NCI-H187 treated with DMSO at 0.1 percent for 48 hours (cell line): ENCODE measurements around the gene TUBA3E.
"Not testable (repeated sequence)": the region's sequence is repeated elsewhere in the genome, so short reads cannot be mapped to it uniquely, and the experiment has no call there.

ENCODE experiments used
- DNase-seq: peaks from one replicate; lab custom pipeline; 2025; lab: John Stamatoyannopoulos, UW

Gene TUBA3E

GRCh38 chr2:130162486-130162885, 35.8 kb downstream of the TUBA3E start:
- not testable (repeated sequence) for DNase-seq

- DNase-seq = not testable (repeated sequence)
Measured at GRCh38 chr2:130160838-130161705, 37.2 kb downstream of the TUBA3E start.

GRCh38 chr2:130160131-130160530, 38.1 kb downstream of the TUBA3E start:
- DNase-seq = no peak

- DNase-seq = not testable (repeated sequence)
Measured at GRCh38 chr2:130159376-130159775, 38.9 kb downstream of the TUBA3E start.

GRCh38 chr2:130158631-130159030, 39.6 kb downstream of the TUBA3E start:
- no peak for DNase-seq

- not testable (repeated sequence) for DNase-seq
Measured at GRCh38 chr2:130157825-130158514, 40.3 kb downstream of the TUBA3E start.

- DNase-seq = not testable (repeated sequence)
Measured at GRCh38 chr2:130157354-130157753, 40.9 kb downstream of the TUBA3E start.

- DNase-seq = no peak
Measured at GRCh38 chr2:130156624-130157004, 41.6 kb downstream of the TUBA3E start.

- not testable (repeated sequence) for DNase-seq
Measured at GRCh38 chr2:130155956-130156623, 42.1 kb downstream of the TUBA3E start.

GRCh38 chr2:130154773-130155765, 43.2 kb downstream of the TUBA3E start:
- DNase-seq = no peak

- DNase-seq = not testable (repeated sequence)
Measured at GRCh38 chr2:130154423-130154770, 43.8 kb downstream of the TUBA3E start.

GRCh38 chr2:130153721-130154422, 44.4 kb downstream of the TUBA3E start:
- not testable (repeated sequence) for DNase-seq

- no peak for DNase-seq
Measured at GRCh38 chr2:130152816-130153595, 45.2 kb downstream of the TUBA3E start.

- DNase-seq = not testable (repeated sequence)
Measured at GRCh38 chr2:130152136-130152815, 46.0 kb downstream of the TUBA3E start.

GRCh38 chr2:130151145-130151512, 47.1 kb downstream of the TUBA3E start:
- DNase-seq = not testable (repeated sequence)

GRCh38 chr2:130150181-130151144, 47.8 kb downstream of the TUBA3E start:
- DNase-seq = no peak

- not testable (repeated sequence) for DNase-seq
Measured at GRCh38 chr2:130148515-130148914, 49.7 kb downstream of the TUBA3E start.

GRCh38 chr2:130145006-130145414, 53.2 kb downstream of the TUBA3E start, which contains the start of gene CCDC74B:
TSS of gene CCDC74B (minus strand) at chr2:130145112. CDS start at chr2:130144996, 116 bp downstream.
- DNase-seq = peak; percentile 4
